Measurements from ENCODE around the gene APLP2.

The APLP2 gene

GRCh38 chr11:130114281-130114680, 44.6 kb downstream of the APLP2 start:
- Histone ChIP-seq H3K27ac (ENCODE audit: low read depth, low read length) (peak overlapping the region; percentile 91), H3K9ac (ENCODE audit: low read length) (no peak overlapping the region), H2AFZ (ENCODE audit: low read depth, low read length, severe bottlenecking) (no peak overlapping the region), H3K79me2 (ENCODE audit: insufficient read depth, low read length) (peaks cover 58% of the 10 kb centered on the region), H3K36me3 (ENCODE audit: low read length) (peaks cover 6% of the 10 kb centered on the region; the same call in 1 of the 2 replicates), H3K9me3 (ENCODE audit: insufficient read depth, low read length) (no peaks in the 10 kb centered on the region), H3K4me2 (ENCODE audit: low read depth, low read length, poor library complexity, severe bottlenecking) (peak overlapping the region; percentile 78), H4K20me1 (ENCODE audit: low read depth, low read length) (no peaks in the 10 kb centered on the region), H3K27me3 (ENCODE audit: low read length) (no peaks in the 10 kb centered on the region), H3K9me2 (replicated peaks; ENCODE audit: insufficient read depth, low read length) (no peaks in the 10 kb centered on the region), H3K4me3 (ENCODE audit: insufficient read depth, low read length, poor library complexity, severe bottlenecking) (no peak overlapping the region), H3F3A (ENCODE audit: insufficient read depth) (peaks cover 72% of the 10 kb centered on the region)
- TF ChIP-seq CTCF (IDR thresholded peaks at IDR 0.05; ENCODE audit: insufficient read depth, low read length, poor library complexity, severe bottlenecking) (no peak), EZH2phosphoT487 (conservative IDR thresholded peaks at IDR 0.05; ENCODE audit: low read length) (no peak)

GRCh38 chr11:130114726-130115125, 45.0 kb downstream of the APLP2 start:
- Histone ChIP-seq H3K36me3 (ENCODE audit: low read length) (peaks cover 6% of the 10 kb centered on the region; the same call in 1 of the 2 replicates), H4K20me1 (ENCODE audit: low read depth, low read length) (no peaks in the 10 kb centered on the region), H3K4me2 (ENCODE audit: low read depth, low read length, poor library complexity, severe bottlenecking) (peak overlapping the region; percentile 78), H3K79me2 (ENCODE audit: insufficient read depth, low read length) (peaks cover 58% of the 10 kb centered on the region), H3K9ac (ENCODE audit: low read length) (no peak overlapping the region), H2AFZ (ENCODE audit: low read depth, low read length, severe bottlenecking) (no peak overlapping the region), H3K27me3 (ENCODE audit: low read length) (no peaks in the 10 kb centered on the region), H3K9me2 (replicated peaks; ENCODE audit: insufficient read depth, low read length) (no peaks in the 10 kb centered on the region), H3K4me3 (ENCODE audit: insufficient read depth, low read length, poor library complexity, severe bottlenecking) (no peak overlapping the region), H3K9me3 (ENCODE audit: insufficient read depth, low read length) (no peaks in the 10 kb centered on the region), H3K27ac (ENCODE audit: low read depth, low read length) (peak overlapping the region; percentile 91), H3F3A (ENCODE audit: insufficient read depth) (peaks cover 72% of the 10 kb centered on the region)
- TF ChIP-seq CTCF (IDR thresholded peaks at IDR 0.05; ENCODE audit: insufficient read depth, low read length, poor library complexity, severe bottlenecking) (no peak), EZH2phosphoT487 (conservative IDR thresholded peaks at IDR 0.05; ENCODE audit: low read length) (no peak)

DNA sequence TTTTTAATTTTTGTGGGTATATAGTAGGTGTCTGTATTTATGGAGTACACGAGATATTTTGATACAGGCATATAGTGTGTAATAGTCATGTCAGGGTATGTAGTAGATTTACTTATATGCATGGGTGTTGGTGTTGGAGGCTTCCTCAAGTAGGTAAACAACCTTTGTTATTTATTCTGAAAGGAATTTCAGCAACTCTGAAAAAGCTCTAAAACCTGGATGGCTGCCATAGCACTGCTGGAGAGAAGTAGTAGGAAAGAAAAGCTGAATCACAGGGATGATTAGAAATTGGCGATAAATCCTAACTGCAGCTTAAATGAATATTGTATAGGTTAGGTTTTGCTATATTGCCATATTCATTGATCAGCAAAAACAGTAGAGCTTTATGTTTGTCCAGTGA, 45.5 kb downstream of the APLP2 start:
- no peaks in the 10 kb centered on the region for H3K9me2 ChIP-seq (replicated peaks; ENCODE audit: insufficient read depth, low read length)
- peak overlapping the region; percentile 91 for H3K27ac ChIP-seq (ENCODE audit: low read depth, low read length)
- no peaks in the 10 kb centered on the region for H4K20me1 ChIP-seq (ENCODE audit: low read depth, low read length)
- peaks cover 72% of the 10 kb centered on the region for H3F3A ChIP-seq (ENCODE audit: insufficient read depth)
- H3K9me3 ChIP-seq (ENCODE audit: insufficient read depth, low read length): no peaks in the 10 kb centered on the region
- no peak for TF ChIP-seq EZH2phosphoT487 (conservative IDR thresholded peaks at IDR 0.05; ENCODE audit: low read length)
- no peak for TF ChIP-seq CTCF (IDR thresholded peaks at IDR 0.05; ENCODE audit: insufficient read depth, low read length, poor library complexity, severe bottlenecking)
- peaks cover 6% of the 10 kb centered on the region; the same call in 1 of the 2 replicates for H3K36me3 ChIP-seq (ENCODE audit: low read length)
- no peak overlapping the region for H3K9ac ChIP-seq (ENCODE audit: low read length)
- no peak overlapping the region for H2AFZ ChIP-seq (ENCODE audit: low read depth, low read length, severe bottlenecking)
- peak overlapping the region; percentile 78 for H3K4me2 ChIP-seq (ENCODE audit: low read depth, low read length, poor library complexity, severe bottlenecking)
- H3K27me3 ChIP-seq (ENCODE audit: low read length): no peaks in the 10 kb centered on the region
- H3K4me3 ChIP-seq (ENCODE audit: insufficient read depth, low read length, poor library complexity, severe bottlenecking): no peak overlapping the region
- peaks cover 58% of the 10 kb centered on the region for H3K79me2 ChIP-seq (ENCODE audit: insufficient read depth, low read length)
